Measurements from ENCODE around the gene ELMO1. TPM values are rescaled to one million over a fixed set of nuclear protein-coding genes. Genes with fewer than 3 reads are reported as not detected.

ELMO1 gene
- total RNA-seq, 2 experiments from 2014 or later = 72.8 to 75.3 TPM

- H3K9me3 Mint-ChIP-seq = no peaks in the 10 kb centered on the region
Observed at GRCh38 chr7:37342688-37343471, 105.8 kb downstream of the ELMO1 start.

GRCh38 chr7:37342176-37342687 is 106.4 kb downstream of the ELMO1 start:
- Mint-ChIP-seq H3K4me3 (peak overlapping the region; percentile 82), H3K4me1 (ENCODE audit: low read depth) (peaks cover 58% of the 10 kb centered on the region), H3K36me3 (ENCODE audit: low read depth) (peaks cover 42% of the 10 kb centered on the region), H3K27ac (peak overlapping the region; percentile 99), H3K9me3 (no peaks in the 10 kb centered on the region), H3K27me3 (no peaks in the 10 kb centered on the region)
- ChIA-PET POLR2A (interaction anchor here (0.8 to 3.9 kb wide), 7 partner anchors 9 to 119 kb away, joined by 3 to 32 read pairs (median 5); partner anchors contain the start of gene ELMO1), CTCF (interaction anchor here (0.8 to 3.9 kb wide), 9 partner anchors 8 to 104 kb away, joined by 3 to 28 read pairs (median 4); no protein-coding TSS in a partner anchor)
- TF ChIP-seq CTCF (IDR thresholded peaks at IDR 0.05) = no peak
- DNase-seq (no peak), ATAC-seq (no peak)
- intact Hi-C loops (cut with micrococcal nuclease) = no loop called here

More at GRCh38 chr7:37342688-37343471, 105.8 kb downstream of the ELMO1 start:
- Mint-ChIP-seq H3K4me3 (peak overlapping the region; percentile 82), H3K36me3 (ENCODE audit: low read depth) (peaks cover 36% of the 10 kb centered on the region), H3K27ac (peak overlapping the region; percentile 99), H3K4me1 (ENCODE audit: low read depth) (peaks cover 55% of the 10 kb centered on the region), H3K27me3 (no peaks in the 10 kb centered on the region)
- intact Hi-C loops (cut with micrococcal nuclease) = no loop called here
- no peak for TF ChIP-seq CTCF (IDR thresholded peaks at IDR 0.05)
- DNase-seq = peak; percentile 86
- ATAC-seq = peak; percentile 86
- POLR2A ChIA-PET = interaction anchor here (0.7 to 3.9 kb wide), 8 partner anchors 10 to 119 kb away, joined by 3 to 32 read pairs (median 4); partner anchors contain the start of gene ELMO1
- CTCF ChIA-PET = interaction anchor here (0.8 to 3.9 kb wide), 7 partner anchors 9 to 130 kb away, joined by 3 to 28 read pairs (median 4); no protein-coding TSS in a partner anchor

DNA sequence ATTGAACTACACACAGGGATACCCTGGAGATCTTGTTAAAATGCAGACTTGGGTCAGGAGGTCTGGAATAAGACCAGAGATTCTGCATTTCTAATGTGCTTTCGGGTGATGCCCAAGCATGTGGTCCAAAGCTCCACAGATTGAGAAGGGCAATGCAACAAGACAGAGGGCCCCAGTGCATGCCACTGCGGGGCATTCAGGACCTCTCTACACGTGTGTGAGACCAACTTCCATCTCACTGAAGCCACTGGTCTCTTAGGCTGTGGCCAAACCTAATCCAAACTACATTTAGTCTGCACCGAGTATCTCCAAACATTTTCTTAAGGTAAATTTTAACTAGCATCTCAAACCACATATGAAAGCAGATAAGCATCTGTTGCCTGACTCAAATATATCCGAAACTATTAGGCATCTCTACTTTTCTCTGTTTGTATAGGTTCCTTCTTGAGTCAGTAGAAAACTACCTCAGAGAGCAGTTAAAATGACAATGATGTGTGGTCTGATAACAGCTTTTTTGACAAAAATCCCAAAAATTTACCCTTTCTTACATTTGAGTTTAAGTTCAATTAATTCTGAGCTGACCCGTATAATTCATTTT is 107.5 kb downstream of the ELMO1 start:
- H3K9me3 Mint-ChIP-seq = no peaks in the 10 kb centered on the region
- intact Hi-C loops (cut with micrococcal nuclease) = no loop called here
- peaks cover 53% of the 10 kb centered on the region for H3K36me3 Mint-ChIP-seq (ENCODE audit: low read depth)
- peak; percentile 17 for ATAC-seq
- H3K4me3 Mint-ChIP-seq = peak overlapping the region; percentile 82
- POLR2A ChIA-PET = interaction anchor here (1.2 to 3.9 kb wide), 6 partner anchors 10 to 106 kb away, joined by 3 to 32 read pairs (median 4); no protein-coding TSS in a partner anchor
- DNase-seq = no peak
- no peak for TF ChIP-seq CTCF (IDR thresholded peaks at IDR 0.05)
- peak overlapping the region; percentile 99 for H3K27ac Mint-ChIP-seq
- no peaks in the 10 kb centered on the region for H3K27me3 Mint-ChIP-seq
- H3K4me1 Mint-ChIP-seq (ENCODE audit: low read depth) = peaks cover 65% of the 10 kb centered on the region
- CTCF ChIA-PET = interaction anchor here (1.4 to 1.8 kb wide), 4 partner anchors 25 to 105 kb away, joined by 3 to 5 read pairs (median 4); no protein-coding TSS in a partner anchor

- Mint-ChIP-seq H3K27ac (no peak overlapping the region), H3K4me3 (no peak overlapping the region), H3K4me1 (ENCODE audit: low read depth) (peaks cover 66% of the 10 kb centered on the region), H3K27me3 (no peaks in the 10 kb centered on the region), H3K9me3 (no peaks in the 10 kb centered on the region), H3K36me3 (ENCODE audit: low read depth) (peaks cover 71% of the 10 kb centered on the region)
- ATAC-seq = no peak
- POLR2A ChIA-PET = interaction anchor here (1.2 kb wide), 1 partner anchor 11 kb away, joined by 3 read pairs; no protein-coding TSS in a partner anchor
- no peak for DNase-seq
- no peak for TF ChIP-seq CTCF (IDR thresholded peaks at IDR 0.05)
- CTCF ChIA-PET = interaction anchor here (0.9 to 2.5 kb wide), 3 partner anchors 14 to 105 kb away, joined by 3 to 9 read pairs (median 4); no protein-coding TSS in a partner anchor
- intact Hi-C loops (cut with micrococcal nuclease) = no loop called here
Observed at GRCh38 chr7:37338966-37339365, 109.7 kb downstream of the ELMO1 start.
